DMS53 treated with DMSO at 0.1 percent for 48 hours (cell line): ENCODE results near the gene MIX23.

Experiments
- DNase-seq: peaks from one replicate; lab custom pipeline; 2025; ENCODE audit not compliant: unreplicated experiment; lab: John Stamatoyannopoulos, UW

The MIX23 gene

GRCh38 chr3:122382888-122383666 is at the start of gene MIX23:
MIX23 (minus strand) TSS chr3:122383231; CDS start chr3:122383224, 7 bp downstream.
- DNase-seq = peak; percentile 60

DNA sequence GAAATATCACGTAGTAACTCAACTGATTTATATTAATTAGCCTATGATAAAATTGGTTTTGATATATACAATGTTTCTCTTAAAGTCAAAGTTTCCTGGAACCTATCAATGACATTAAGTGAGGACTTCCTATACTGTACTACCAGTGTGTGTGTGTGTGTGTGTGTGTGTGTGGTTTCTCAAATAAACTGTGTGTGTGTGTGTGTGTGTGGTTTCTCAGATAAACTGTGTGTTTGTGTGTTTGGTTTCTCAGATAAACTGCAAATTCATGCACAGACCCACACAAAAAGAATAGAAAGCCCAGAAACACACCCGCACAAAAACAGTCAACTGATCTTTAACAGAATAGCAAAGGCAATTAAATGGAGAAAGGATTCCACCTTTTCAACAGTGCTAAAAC is 47.3 kb upstream of the MIX23 start:
- DNase-seq = no peak

GRCh38 chr3:122427857-122428471 is 44.9 kb upstream of the MIX23 start:
- DNase-seq = no peak

- DNase-seq = no peak
These were observed 38.8 kb upstream of the MIX23 start for GRCh38 chr3:122421836-122422235.

DNA sequence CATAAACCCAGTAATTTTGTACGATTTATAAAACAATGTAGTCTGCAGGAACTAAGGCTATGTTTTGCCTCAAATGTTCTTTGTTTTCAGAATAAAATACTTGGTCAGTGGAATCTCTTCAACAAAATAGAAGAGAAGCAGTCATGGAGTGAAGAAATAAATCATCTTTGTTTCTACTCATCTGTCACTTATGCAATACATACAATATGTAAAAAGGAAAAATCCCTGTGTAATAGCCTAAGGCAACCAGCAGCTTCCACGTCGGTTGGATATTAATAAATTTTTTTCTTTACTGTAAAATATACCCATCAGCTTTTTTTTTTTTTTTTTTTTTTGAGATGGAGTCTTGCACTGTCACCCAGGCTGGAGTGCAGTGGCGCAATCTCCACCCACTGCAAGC is 38.1 kb upstream of the MIX23 start:
- DNase-seq = no peak

- DNase-seq = no peak
These were observed 33.9 kb upstream of the MIX23 start for GRCh38 chr3:122416966-122417365.

DNA sequence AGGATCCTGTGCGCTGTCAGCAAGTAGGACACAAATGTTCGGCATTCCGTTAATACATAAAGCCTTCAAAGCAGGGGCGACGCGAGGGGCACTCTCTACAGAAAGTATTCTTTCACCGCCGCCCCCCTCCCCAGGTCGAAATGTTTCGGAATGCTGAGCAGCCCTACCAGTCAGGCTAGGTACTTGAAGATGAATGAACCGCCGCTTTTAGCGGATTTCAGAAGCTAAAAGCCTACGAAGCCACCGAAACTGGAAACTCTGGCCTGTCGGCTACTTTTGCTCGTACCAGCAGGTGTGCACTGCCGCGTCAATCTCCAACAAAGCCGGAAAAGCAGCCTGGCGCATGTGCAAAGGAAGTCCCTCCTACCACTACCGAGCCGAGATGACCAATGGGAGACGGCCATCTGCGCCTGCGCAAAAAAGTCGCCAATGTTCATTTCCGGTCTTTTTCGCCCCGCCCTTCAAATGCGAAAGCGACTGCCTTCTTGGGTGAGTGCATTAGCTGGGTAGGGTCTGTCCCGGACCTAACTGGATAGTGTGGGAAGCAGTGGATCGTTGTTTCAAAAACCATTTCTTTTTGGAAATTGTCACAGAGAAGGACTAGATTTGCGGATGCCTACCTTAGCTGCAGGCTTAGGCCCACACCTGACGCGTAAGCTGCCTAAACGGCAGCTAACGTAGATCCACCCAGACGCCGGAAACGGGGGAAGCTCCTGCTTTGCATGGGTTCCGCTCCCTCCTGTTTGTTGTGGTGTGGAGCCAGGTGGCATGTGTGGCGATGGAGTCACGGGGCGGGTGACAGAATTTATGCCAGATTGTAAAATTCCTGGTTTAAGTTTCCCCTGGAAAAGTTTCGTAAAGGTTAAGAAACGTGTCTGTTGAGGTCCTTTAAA is 33.0 kb upstream of the MIX23 start, which contains the start of gene WDR5B:
Gene WDR5B, minus strand, starts transcription at position 301 of the 893 bp plus-strand sequence. CDS start 534 bp downstream, outside the sequence.
- no peak for DNase-seq

DNA sequence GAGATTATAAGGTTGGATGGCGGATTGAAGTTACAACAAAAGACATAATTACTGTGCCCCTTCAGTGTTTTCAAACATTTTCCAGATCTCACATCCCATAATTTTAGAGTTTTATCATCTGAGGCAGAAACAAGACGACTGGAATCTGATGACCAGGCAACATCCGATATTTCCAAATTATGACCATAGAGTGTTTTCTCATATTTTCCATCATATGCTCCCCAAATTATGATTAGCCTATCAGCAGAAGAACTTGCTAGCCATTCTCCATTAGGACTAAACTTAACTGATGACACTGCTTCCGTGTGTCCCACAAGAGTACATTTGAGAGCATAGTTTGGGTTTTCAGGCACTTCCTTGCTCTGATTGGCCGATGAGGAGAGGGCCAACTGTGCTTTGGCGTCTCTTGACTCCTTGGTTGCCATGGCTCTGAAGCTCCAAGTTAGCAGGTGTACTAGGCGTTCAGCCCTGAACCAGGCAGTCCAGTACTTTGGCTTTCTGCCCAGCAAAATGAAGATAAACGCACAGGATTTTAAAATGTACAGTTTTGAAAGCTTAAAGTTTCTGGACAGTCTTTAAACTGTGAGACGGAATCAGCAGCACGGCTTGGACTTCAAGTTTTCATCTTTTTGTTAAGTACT is 32.2 kb upstream of the MIX23 start:
- no peak for DNase-seq

GRCh38 chr3:122414391-122414790 is 31.4 kb upstream of the MIX23 start:
- DNase-seq = no peak

GRCh38 chr3:122410639-122411038 is 27.6 kb upstream of the MIX23 start:
- DNase-seq = no peak

- no peak for DNase-seq
These were observed 27.1 kb upstream of the MIX23 start for GRCh38 chr3:122410111-122410510.

GRCh38 chr3:122409446-122409845 is 26.4 kb upstream of the MIX23 start:
- no peak for DNase-seq

DNA sequence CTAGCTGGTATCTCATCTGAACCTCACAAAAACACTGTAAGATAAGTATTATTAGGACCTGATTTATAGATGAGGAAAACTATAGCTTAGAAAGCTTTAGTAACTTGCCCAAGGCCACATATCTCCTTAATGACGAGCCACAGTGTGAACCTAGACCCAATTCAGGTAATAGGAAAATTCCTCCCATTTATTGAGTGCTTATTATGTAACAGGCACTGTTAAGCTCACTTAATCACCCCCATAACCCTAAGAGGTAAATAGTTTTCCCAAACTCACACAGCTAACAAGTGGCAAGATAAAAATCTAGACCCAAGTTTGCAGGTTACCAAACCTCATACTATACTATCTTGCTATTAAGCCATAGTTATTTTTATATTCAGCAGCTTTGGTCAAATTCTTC is 24.9 kb upstream of the MIX23 start:
- no peak for DNase-seq

GRCh38 chr3:122406198-122406597 is 23.2 kb upstream of the MIX23 start:
- DNase-seq = no peak

GRCh38 chr3:122405015-122405414 is 22.0 kb upstream of the MIX23 start:
- DNase-seq = no peak

GRCh38 chr3:122403489-122403888 is 20.5 kb upstream of the MIX23 start:
- no peak for DNase-seq

DNA sequence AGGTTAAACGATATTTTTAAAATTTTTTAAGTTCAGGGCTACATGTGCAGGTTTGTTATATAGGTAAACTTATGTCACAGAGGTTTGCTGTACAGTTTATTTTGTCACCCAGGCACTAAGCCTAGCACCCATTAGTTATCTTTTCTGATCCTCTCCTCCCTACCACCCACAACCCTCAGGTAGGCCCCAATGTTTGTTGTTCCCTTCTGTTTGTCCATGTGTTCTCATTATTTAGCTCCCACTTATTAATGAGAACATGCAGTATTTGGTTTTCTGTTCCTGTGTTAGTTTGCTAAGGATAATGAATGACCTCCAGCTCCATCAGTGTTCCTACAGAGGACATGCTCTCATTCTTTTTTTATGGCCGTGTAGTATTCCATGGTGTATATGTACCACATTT is 15.9 kb upstream of the MIX23 start:
- no peak for DNase-seq

GRCh38 chr3:122397201-122397600 is 14.2 kb upstream of the MIX23 start:
- DNase-seq = no peak

GRCh38 chr3:122396511-122396910 is 13.5 kb upstream of the MIX23 start:
- no peak for DNase-seq

DNA sequence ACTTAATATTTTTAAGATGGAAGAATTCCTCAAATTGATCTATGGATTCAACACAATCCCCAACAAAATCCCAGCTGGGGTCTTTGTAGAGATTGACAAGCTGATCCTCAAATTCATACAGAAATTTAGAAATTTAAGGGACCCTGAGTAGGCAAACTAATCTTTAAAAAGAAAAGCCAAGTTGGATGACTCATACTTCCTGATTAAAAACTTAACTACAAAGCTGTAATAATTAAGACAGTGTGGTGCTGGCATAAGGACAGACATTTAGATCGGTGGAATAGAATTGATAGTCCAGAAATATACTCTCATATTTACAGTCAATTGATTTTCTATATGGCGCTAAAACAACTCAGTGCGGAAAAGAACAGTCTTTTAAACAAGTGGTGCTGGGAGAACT is 12.6 kb upstream of the MIX23 start:
- DNase-seq = no peak

DNA sequence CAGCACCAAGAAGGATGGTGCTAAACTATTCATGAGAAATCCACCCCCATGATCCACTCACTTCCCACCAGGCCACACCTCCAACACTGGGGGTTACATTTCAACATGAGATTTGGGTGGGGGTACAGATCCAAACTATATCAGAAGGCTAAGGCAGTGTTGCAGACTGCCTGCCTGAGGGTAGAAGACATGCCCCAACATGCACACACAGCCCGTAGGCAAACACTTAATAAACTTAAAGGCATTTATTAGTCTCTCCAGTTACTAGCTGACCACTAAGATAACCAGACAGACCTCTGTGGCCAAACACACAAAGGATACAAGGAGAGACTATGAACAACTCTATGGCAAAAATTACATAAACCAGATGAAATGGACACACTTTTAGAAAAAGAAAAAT is 11.1 kb upstream of the MIX23 start:
- DNase-seq = no peak
